K562 (cell line): ENCODE data around the gene CDX1. TPM values are rescaled to one million over a fixed set of nuclear protein-coding genes. Genes with fewer than 3 reads are reported as not detected.

Source experiments
- ATAC-seq: fragments of 200-7000 bp; cut with Tn5 transposase; 3 replicates; pipeline ENCODE4 v1.9.1; 2020; ENCODE audit warnings: moderate library complexity
- BruUV-seq: library from RNA; stranded (reverse); fragments of 400-500 nt; replicated peaks from 2 replicates; lab custom pipeline; 2021; lab: Mats Ljungman, UMichigan
- CTCF ChIA-PET: fragments of 300-600 bp; formaldehyde crosslinking; extraction: SDS; loops from one replicate; lab custom pipeline; 2021; ENCODE audit warnings: low intra/inter-chr PET ratio; lab: Yijun Ruan, JAX
- POLR2A ChIA-PET: fragments of 300-600, 350-650 bp; sonication (Branson Sonifier 250); formaldehyde crosslinking; extraction: SDS; loops from one replicate; lab custom pipeline; 2021; ENCODE audit warnings: antibody characterized with exemption, inconsistent platforms; lab: Yijun Ruan, JAX
- DNase-seq, 4 experiments: peaks; one replicate each; pipeline versions ENCODE4 v3.0.0 to v3.0.0-alpha.2; 2011 to 2018; ENCODE audit warnings: low spot score in 3 of 4, mixed read lengths in 3 of 4; ENCODE audit errors: extremely low read depth in 1 of 4
- FAIRE-seq: peaks from 2 replicates; lab custom pipeline; 2011; peaks lifted over from hg19 to GRCh38; lab: Jason Lieb, UNC
- H2AFZ ChIP-seq: 2 replicates; pipeline ENCODE4 v1.6.0; 2011; ENCODE audit warnings: low read depth, low read length, control low read depth, inconsistent platforms
- H3K27ac ChIP-seq: fragments of 200-600 bp; 3 replicates; pipeline ENCODE4 v1.8.0; 2011; ENCODE audit warnings: low read depth, mild to moderate bottlenecking, control low read depth, inconsistent platforms, low read length, moderate library complexity, mixed read lengths; ENCODE audit errors: extremely low read depth
- H3K27me3 ChIP-seq, 2 experiments: fragments of 300-600 bp in 1 of 2; 2 replicates in 1 of 2; 3 replicates in 1 of 2; pipeline versions ENCODE4 v1.6.0 to v1.8.0; 2011; ENCODE audit warnings: inconsistent platforms in 2 of 2, low read length in 2 of 2, mild to moderate bottlenecking in 1 of 2, mixed read lengths in 1 of 2, moderate library complexity in 1 of 2; ENCODE audit not compliant: control insufficient read depth in 2 of 2, insufficient read depth in 2 of 2
- H3K36me3 ChIP-seq: fragments of 300-600 bp; 3 replicates; pipeline ENCODE4 v1.8.0; 2011; ENCODE audit warnings: mild to moderate bottlenecking, low read length, inconsistent platforms; ENCODE audit not compliant: control insufficient read depth, insufficient read depth
- H3K4me1 ChIP-seq, 2 experiments: fragments of 200-600 bp in 1 of 2; replicated peaks in 1 of 2; 2 replicates in 1 of 2; 3 replicates in 1 of 2; pipeline versions ENCODE4 v1.5.1 to v1.8.0; 2011; ENCODE audit warnings: inconsistent platforms in 2 of 2, low read length in 2 of 2, mild to moderate bottlenecking in 1 of 2, mixed read lengths in 1 of 2, moderate library complexity in 1 of 2; ENCODE audit not compliant: control insufficient read depth in 2 of 2, insufficient read depth in 2 of 2
- H3K4me2 ChIP-seq: 2 replicates; pipeline ENCODE4 v1.6.1; 2011; ENCODE audit warnings: low read length, control low read depth, inconsistent platforms, mixed read lengths; ENCODE audit not compliant: insufficient read depth
- H3K4me3 ChIP-seq: fragments of 200-600 bp; sonication (generic), shearing (Covaris generic); 2 replicates; pipeline ENCODE4 v1.5.1; 2016; ENCODE audit warnings: control low read depth, inconsistent platforms
- H3K79me2 ChIP-seq: fragments of 200-600 bp; 3 replicates; pipeline ENCODE4 v1.8.0; 2011; ENCODE audit warnings: low read length, inconsistent platforms; ENCODE audit not compliant: control insufficient read depth, insufficient read depth
- H3K9ac ChIP-seq, 2 experiments: 2 replicates each; pipeline versions ENCODE4 v1.6.0 to v1.6.1; 2011; ENCODE audit warnings: low read depth in 2 of 2, low read length in 2 of 2, control low read depth in 1 of 2, inconsistent platforms in 1 of 2, mild to moderate bottlenecking in 1 of 2, mixed read lengths in 1 of 2; ENCODE audit not compliant: insufficient read depth in 1 of 2
- H3K9me1 ChIP-seq: one replicate; pipeline ENCODE4 v1.6.0; 2011; ENCODE audit warnings: inconsistent platforms, mild to moderate bottlenecking, low read length, moderate library complexity; ENCODE audit not compliant: control insufficient read depth, insufficient read depth
- H3K9me3 ChIP-seq: replicated peaks from 2 replicates; pipeline ENCODE4 v1.5.1; 2011; ENCODE audit warnings: low read depth, low read length, inconsistent platforms; ENCODE audit not compliant: control insufficient read depth, insufficient read depth
- H4K20me1 ChIP-seq: replicated peaks from 2 replicates; pipeline ENCODE4 v1.6.1; 2011; ENCODE audit warnings: low read length, inconsistent platforms, mixed read lengths; ENCODE audit not compliant: control insufficient read depth, insufficient read depth
- CTCF ChIP-seq, 3 experiments: IDR thresholded peaks in 2 of 3; conservative IDR thresholded peaks in 1 of 3; 2 replicates each; pipeline ENCODE4 v1.5.1; 2011 to 2012; ENCODE audit warnings: low read length in 3 of 3, mild to moderate bottlenecking in 3 of 3, control low read depth in 2 of 3, improper control_type of control experiment in 1 of 3, inconsistent platforms in 1 of 3, low read depth in 1 of 3, mixed read lengths in 1 of 3, moderate library complexity in 1 of 3; ENCODE audit not compliant: insufficient read depth in 2 of 3
- CTCFL ChIP-seq: IDR thresholded peaks from 2 replicates; pipeline ENCODE4 v1.6.1; 2011; ENCODE audit warnings: borderline replicate concordance, low read depth, mild to moderate bottlenecking, moderate library complexity, low read length; ENCODE audit not compliant: insufficient read depth, poor library complexity, severe bottlenecking
- FOXK1 ChIP-seq: sonication (generic); formaldehyde crosslinking; IDR thresholded peaks from 2 replicates; pipeline ENCODE4 v1.8.0; 2022; ENCODE audit warnings: missing genetic modification reagents, mild to moderate bottlenecking, borderline replicate concordance
- ZNF740 ChIP-seq, 3 experiments: fragments of 200-800 bp in 1 of 3; sonication (Bioruptor generic) in 1 of 3; sonication (generic) in 1 of 3; formaldehyde crosslinking in 1 of 3; IDR thresholded peaks; 2 replicates each; pipeline versions ENCODE4 v1.6.1 to v1.8.0; 2016 to 2022; ENCODE audit warnings: mild to moderate bottlenecking in 2 of 3, missing compliant biosample characterization in 2 of 3, missing genetic modification characterization in 2 of 3, missing genetic modification reagents in 1 of 3
- WGBS: fragments of 100-300 bp; shearing (Covaris generic); methylation state at CpG from one replicate; pipeline ENCODE4 v1.1.6; 2016; ENCODE audit warnings: low coverage, mixed read lengths; ENCODE audit not compliant: insufficient coverage; ENCODE audit errors: missing lambda C conversion rate; 5-methylcytosine and 5-hydroxymethylcytosine counted together
- in situ Hi-C: fragments of 300-500 bp; cut with MboI; formaldehyde crosslinking; loops from 4 replicates; pipeline ENCODE4 v1.15.0; 2018; ENCODE audit warnings: inconsistent platforms, mixed read lengths
- intact Hi-C: fragments of 100-400 bp; cut with micrococcal nuclease; formaldehyde crosslinking; loops from 2 replicates; pipeline ENCODE4 v1.14.2; 2022
- polyA plus RNA-seq, 8 experiments: library from polyadenylated mRNA; depleted of rRNA in 4 of 8; stranded (reverse) in 5 of 8; unstranded in 3 of 8; fragments of >200 nt; fragmentation: Nextera tagmentation in 2 of 8; fragmentation: Illumina TruSeq in 1 of 8; extraction: Ambion mirVana in 2 of 8; extraction: Trizol in 1 of 8; gene quantifications; 2 replicates each; pipeline versions ENCODE4 v1.2.1 to v1.2.3, GENCODE V29; 2011 to 2014; ENCODE audit warnings: inconsistent platforms in 1 of 8, missing spikeins in 1 of 8
- total RNA-seq, 7 experiments: library from RNA; depleted of rRNA in 6 of 7; stranded (reverse); fragments of >200 nt in 6 of 7; fragmentation: Illumina TruSeq in 2 of 7; extraction: Trizol in 2 of 7; gene quantifications; 2 replicates each; pipeline versions ENCODE4 v1.2.1 to v1.2.3, GENCODE V29; 2011 to 2021; ENCODE audit warnings: low replicate concordance in 1 of 7

CDX1 gene
- total and polyA plus RNA-seq, 9 of the 15 experiments (the other 6 are each of a cell fraction or from before 2014, with no cell fraction given): 0.06 to 0.16 TPM; not detected in 7

GRCh38 chr5:150214289-150214688 lies 47.7 kb downstream of the CDX1 start:
- POLR2A ChIA-PET: no interaction called here
- H3K27ac ChIP-seq: no peak overlapping the region
- H3K27me3 ChIP-seq: peaks cover under 1 to 27% of the 10 kb centered on the region in 2 experiments; a peak in 4 of 5 replicates
- H3K9me3 ChIP-seq: no peaks in the 10 kb centered on the region
- intact Hi-C loops: no loop called here
- 0 out of 2 replicates have a peak, but pooled peaks cover 4% of the 10 kb centered on the region for H4K20me1 ChIP-seq
- H3K36me3 ChIP-seq: no peaks in the 10 kb centered on the region
- in situ Hi-C loops: loop anchor here (10.0 kb wide), 1 partner anchor 579 kb away; no protein-coding TSS in a partner anchor
- CTCF ChIA-PET: interaction anchor here (1.1 to 1.5 kb wide), 2 partner anchors 53 to 86 kb away, joined by 3 to 4 read pairs; no protein-coding TSS in a partner anchor
- peak overlapping the region; percentile 26; the same call in 1 of the 2 replicates for H2AFZ ChIP-seq
- H3K4me2 ChIP-seq: no peak overlapping the region
- ATAC-seq: peak; percentile 48; the same call in 2 of the 3 replicates
- no peak for FAIRE-seq
- H3K9ac ChIP-seq: 0 out of 4 replicates have a peak overlapping the region, but pooled peaks of 1 of the 2 experiments have one; percentile 56
- 29% methylated on average over 7 of the region's 7 CpGs for WGBS
- peak in 3 of 4 experiments; percentile 55 to 62 (median 58) for DNase-seq
- no peaks in the 10 kb centered on the region for H3K9me1 ChIP-seq
- H3K79me2 ChIP-seq: no peaks in the 10 kb centered on the region
- H3K4me3 ChIP-seq: no peak overlapping the region
- peaks cover 4 to 5% of the 10 kb centered on the region in 2 experiments; a peak in 3 of 5 replicates for H3K4me1 ChIP-seq
- no TSS peak for BruUV-seq
- TF ChIP-seq ZNF740 (CRISPR knock-in tag; IDR thresholded peaks at IDR 0.05): peak; percentile 39; the same call in 1 of the 2 replicates
- 0 out of 4 replicates have a peak, but pooled peaks of 1 of the 2 experiments have one; percentile 30 for TF ChIP-seq ZNF740 (tag; IDR thresholded peaks at IDR 0.05)
- peak; percentile 37 to 48 (median 38); a peak in 4 of 6 replicates for TF ChIP-seq CTCF (IDR thresholded peaks at IDR 0.05 in 2 of 3, conservative IDR thresholded peaks at IDR 0.05 in 1 of 3; ENCODE audit: insufficient read depth in 2 of 3, low read depth in 1 of 3, low read length in 3 of 3)
- TF ChIP-seq CTCFL: peak; percentile 41
- no peak for TF ChIP-seq FOXK1 (CRISPR knock-in tag)
